SU-DHL-6 (cell line): Measurements from ENCODE around the gene SH3RF3.

ENCODE experiments used
- H2AFZ ChIP-seq: fragments of 200-600 bp; sonication (generic); 2 replicates; pipeline ENCODE4 v1.6.1; 2014; ENCODE audit warnings: low read depth, mild to moderate bottlenecking, moderate library complexity, mixed read lengths, antibody characterized with exemption, low read length; ENCODE audit not compliant: severe bottlenecking
- H3F3A ChIP-seq: fragments of 200-600 bp; shearing (Covaris generic); 2 replicates; pipeline ENCODE4 v1.6.0; 2016; ENCODE audit warnings: antibody characterized with exemption, mild to moderate bottlenecking; ENCODE audit not compliant: insufficient read depth
- H3K27ac ChIP-seq: fragments of 200-600 bp; sonication (generic); 2 replicates; pipeline ENCODE4 v1.5.1; 2016; ENCODE audit warnings: low read depth, mild to moderate bottlenecking, low read length, moderate library complexity, mixed read lengths
- H3K27me3 ChIP-seq: fragments of 200-600 bp; sonication (generic), shearing (Covaris generic); 2 replicates; pipeline ENCODE4 v1.6.0; 2014; ENCODE audit warnings: mild to moderate bottlenecking, low read length
- H3K36me3 ChIP-seq: fragments of 200-600 bp; sonication (generic); 2 replicates; pipeline ENCODE4 v1.6.1; 2014; ENCODE audit warnings: mild to moderate bottlenecking, low read length, mixed read lengths
- H3K4me2 ChIP-seq: fragments of 300-600, 200-600 bp; shearing (Covaris generic), sonication (generic); 2 replicates; pipeline ENCODE4 v1.6.0; 2014; ENCODE audit warnings: low read length, low read depth, mild to moderate bottlenecking; ENCODE audit not compliant: poor library complexity, severe bottlenecking
- H3K4me3 ChIP-seq: fragments of 200-600 bp; sonication (generic); 2 replicates; pipeline ENCODE4 v1.5.1; 2014; ENCODE audit warnings: antibody characterized with exemption, low read length, mild to moderate bottlenecking, mixed read lengths; ENCODE audit not compliant: insufficient read depth, poor library complexity, severe bottlenecking
- H3K79me2 ChIP-seq: fragments of 200-600 bp; sonication (generic); 2 replicates; pipeline ENCODE4 v1.6.1; 2014; ENCODE audit warnings: mild to moderate bottlenecking, low read length, moderate library complexity; ENCODE audit not compliant: insufficient read depth
- H3K9ac ChIP-seq: fragments of 200-600 bp; sonication (generic); 2 replicates; pipeline ENCODE4 v1.7.0; 2014; ENCODE audit warnings: mild to moderate bottlenecking, low read length
- H3K9me2 ChIP-seq: fragments of 200-600 bp; sonication (generic); replicated peaks from 2 replicates; pipeline ENCODE4 v1.6.1; 2014; ENCODE audit warnings: low read length; ENCODE audit not compliant: insufficient read depth
- H3K9me3 ChIP-seq: fragments of 200-600 bp; sonication (generic); 2 replicates; pipeline ENCODE4 v1.6.1; 2014; ENCODE audit warnings: low read length, mixed read lengths; ENCODE audit not compliant: insufficient read depth
- H4K20me1 ChIP-seq: fragments of 200-600 bp; sonication (generic); 2 replicates; pipeline ENCODE4 v1.6.1; 2014; ENCODE audit warnings: low read depth, mild to moderate bottlenecking, antibody characterized with exemption, low read length, moderate library complexity, mixed read lengths
- CTCF ChIP-seq: fragments of 200-600 bp; sonication (generic); IDR thresholded peaks from one replicate; pipeline ENCODE4 v1.5.1; 2017; ENCODE audit warnings: antibody characterized with exemption, mild to moderate bottlenecking, low read length, moderate library complexity; ENCODE audit not compliant: insufficient read depth, poor library complexity, severe bottlenecking
- EZH2phosphoT487 ChIP-seq: fragments of 200-600 bp; sonication (generic), shearing (Covaris generic); conservative IDR thresholded peaks from 2 replicates; pipeline ENCODE4 v1.6.1; 2018; ENCODE audit warnings: mild to moderate bottlenecking, antibody characterized with exemption, low read length, moderate library complexity, mixed read lengths

Gene SH3RF3

DNA sequence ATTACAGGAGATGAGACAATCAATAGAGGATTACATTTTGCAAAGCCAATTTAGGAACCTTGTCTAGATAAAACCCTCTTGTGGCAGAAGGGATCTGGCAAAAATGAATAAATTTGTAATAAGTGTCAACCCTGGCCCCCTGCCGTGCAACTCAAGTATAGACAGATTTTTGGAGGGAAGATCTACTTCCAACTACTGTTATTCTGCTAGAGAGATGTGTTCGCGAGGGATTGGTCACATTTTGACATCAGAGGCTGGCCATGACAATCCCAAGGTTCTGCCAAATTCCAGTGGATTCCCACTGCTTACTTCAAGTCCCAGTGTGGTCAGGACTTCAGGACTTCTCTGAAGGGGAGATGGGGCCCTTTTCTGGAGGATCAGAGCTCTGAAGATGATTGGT lies 192.6 kb downstream of the SH3RF3 start:
- Histone ChIP-seq H2AFZ (no peak overlapping the region), H3K9me3 (no peaks in the 10 kb centered on the region), H3K36me3 (no peaks in the 10 kb centered on the region), H3K27ac (no peak overlapping the region), H3K79me2 (no peaks in the 10 kb centered on the region), H3F3A (no peaks in the 10 kb centered on the region), H3K4me3 (no peak overlapping the region), H3K9me2 (no peaks in the 10 kb centered on the region), H3K27me3 (no peaks in the 10 kb centered on the region), H3K9ac (no peak overlapping the region), H4K20me1 (no peaks in the 10 kb centered on the region), H3K4me2 (no peak overlapping the region)
- TF ChIP-seq EZH2phosphoT487 (no peak), CTCF (no peak)

GRCh38 chr2:109322111-109322510 lies 193.1 kb downstream of the SH3RF3 start:
- H3K27ac ChIP-seq: no peak overlapping the region
- TF ChIP-seq CTCF: no peak
- no peak for TF ChIP-seq EZH2phosphoT487
- H3K4me3 ChIP-seq: no peak overlapping the region
- no peak overlapping the region for H3K9ac ChIP-seq
- no peaks in the 10 kb centered on the region for H3K36me3 ChIP-seq
- H2AFZ ChIP-seq: no peak overlapping the region
- no peaks in the 10 kb centered on the region for H3K27me3 ChIP-seq
- no peaks in the 10 kb centered on the region for H4K20me1 ChIP-seq
- H3K9me3 ChIP-seq: no peaks in the 10 kb centered on the region
- H3K4me2 ChIP-seq: no peak overlapping the region
- H3K79me2 ChIP-seq: no peaks in the 10 kb centered on the region
- no peaks in the 10 kb centered on the region for H3K9me2 ChIP-seq
- no peaks in the 10 kb centered on the region for H3F3A ChIP-seq

DNA sequence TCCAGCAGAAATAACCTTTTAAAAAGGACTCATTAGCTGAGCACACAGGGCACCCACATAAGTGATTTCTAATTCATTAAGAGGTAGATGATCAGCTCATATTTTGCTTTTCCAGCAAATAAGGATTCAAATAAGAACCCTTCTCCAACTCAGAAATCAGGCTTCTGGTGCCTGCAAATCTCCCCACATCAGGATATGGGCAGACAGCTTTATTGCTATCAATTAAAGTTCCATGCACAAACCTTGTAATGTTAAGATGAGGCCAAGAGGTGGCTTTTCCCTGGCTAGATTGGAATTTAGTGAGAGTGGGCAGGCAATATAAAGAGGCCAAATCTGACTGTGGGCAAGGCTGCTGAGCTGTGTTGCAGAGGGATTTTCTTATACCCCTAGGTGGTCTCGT lies 193.6 kb downstream of the SH3RF3 start:
- H3K9me3 ChIP-seq: no peaks in the 10 kb centered on the region
- H3K9ac ChIP-seq: no peak overlapping the region
- H3K9me2 ChIP-seq: no peaks in the 10 kb centered on the region
- H4K20me1 ChIP-seq: no peaks in the 10 kb centered on the region
- no peaks in the 10 kb centered on the region for H3K27me3 ChIP-seq
- no peak overlapping the region for H3K4me2 ChIP-seq
- no peak overlapping the region for H2AFZ ChIP-seq
- no peak overlapping the region for H3K4me3 ChIP-seq
- no peak for TF ChIP-seq CTCF
- no peak for TF ChIP-seq EZH2phosphoT487
- no peaks in the 10 kb centered on the region for H3K79me2 ChIP-seq
- H3F3A ChIP-seq: no peaks in the 10 kb centered on the region
- H3K27ac ChIP-seq: no peak overlapping the region
- H3K36me3 ChIP-seq: no peaks in the 10 kb centered on the region

DNA sequence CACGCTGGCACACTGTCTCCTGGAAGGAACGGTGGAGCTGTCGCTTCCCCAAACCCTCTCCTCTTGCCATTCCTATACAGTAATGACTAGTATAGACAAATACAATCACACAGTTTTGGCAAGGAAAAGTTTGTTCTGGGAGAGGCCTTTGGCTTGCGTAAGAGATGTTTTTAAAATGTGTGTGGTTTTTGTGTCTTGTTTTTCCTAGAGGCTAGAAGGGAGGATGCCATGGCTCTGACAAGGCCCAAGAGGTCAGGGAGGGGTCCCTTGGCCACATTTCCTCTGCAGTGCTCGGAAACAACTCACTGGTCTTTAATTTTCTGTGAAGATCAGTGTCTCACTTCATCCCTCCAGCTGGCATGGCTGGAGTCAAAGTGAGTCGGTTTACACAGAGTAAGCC lies 195.9 kb downstream of the SH3RF3 start:
- Histone ChIP-seq H3K27me3 (no peaks in the 10 kb centered on the region), H3K79me2 (no peaks in the 10 kb centered on the region)

More for the DNA sequence above, 195.9 kb downstream of the SH3RF3 start:
- Histone ChIP-seq H3F3A (no peaks in the 10 kb centered on the region), H3K4me3 (no peak overlapping the region), H4K20me1 (no peaks in the 10 kb centered on the region), H2AFZ (no peak overlapping the region), H3K9me3 (no peaks in the 10 kb centered on the region), H3K9ac (no peak overlapping the region), H3K27ac (no peak overlapping the region), H3K9me2 (no peaks in the 10 kb centered on the region), H3K4me2 (no peak overlapping the region), H3K36me3 (no peaks in the 10 kb centered on the region)
- TF ChIP-seq CTCF: no peak
